Endothelial cell of umbilical vein (primary cell): ENCODE results near the gene C22orf42. TPM values are rescaled to one million over a fixed set of nuclear protein-coding genes. Genes with fewer than 3 reads are reported as not detected.
"Not testable (repeated sequence)": the region's sequence is repeated elsewhere in the genome, so short reads cannot be mapped to it uniquely, and the experiment has no call there.

Experiments used
- BruUV-seq: library from RNA; stranded (reverse); fragments of 400-500 nt; replicated peaks from 2 replicates; lab custom pipeline; 2021; lab: Mats Ljungman, UMichigan
- CTCF ChIA-PET: fragments of 300-600, 350-600 bp; sonication (Branson Sonifier 250); formaldehyde crosslinking; loops from one replicate; lab custom pipeline; 2021; ENCODE audit warnings: antibody characterized with exemption, inconsistent platforms; lab: Charles Lee
- POLR2A ChIA-PET: fragments of 300-600, 350-600 bp; sonication (Branson Sonifier 250); formaldehyde crosslinking; loops from one replicate; lab custom pipeline; 2021; ENCODE audit warnings: antibody characterized with exemption, inconsistent platforms; lab: Charles Lee
- DNase-seq: peaks from one replicate; pipeline ENCODE4 v3.0.0-alpha.2; 2011; ENCODE audit warnings: low read depth, low spot score
- FAIRE-seq: peaks from 2 replicates; lab custom pipeline; 2011; peaks lifted over from hg19 to GRCh38; lab: Jason Lieb, UNC
- H2AFZ ChIP-seq: 2 replicates; pipeline ENCODE4 v1.6.0; 2012; ENCODE audit warnings: low read depth, low read length, control low read depth, inconsistent platforms
- H3K27ac ChIP-seq: 2 replicates; pipeline ENCODE4 v1.5.1; 2011; ENCODE audit warnings: low read depth, mild to moderate bottlenecking, control low read depth, low read length, moderate library complexity; ENCODE audit not compliant: insufficient read depth
- H3K27me3 ChIP-seq, 2 experiments: 2 replicates each; pipeline versions ENCODE4 v1.6.0 to v1.6.1; 2011; ENCODE audit warnings: low read length in 2 of 2, mixed read lengths in 1 of 2; ENCODE audit not compliant: control insufficient read depth in 2 of 2, insufficient read depth in 2 of 2
- H3K36me3 ChIP-seq, 2 experiments: 2 replicates in 1 of 2; 3 replicates in 1 of 2; pipeline ENCODE4 v1.5.1; 2011; ENCODE audit warnings: low read length in 2 of 2, mild to moderate bottlenecking in 1 of 2, moderate library complexity in 1 of 2; ENCODE audit not compliant: control insufficient read depth in 2 of 2, insufficient read depth in 2 of 2; ENCODE audit errors: extremely low read depth in 1 of 2
- H3K4me1 ChIP-seq: 3 replicates; pipeline ENCODE4 v1.5.1; 2011; ENCODE audit warnings: mild to moderate bottlenecking, low read length; ENCODE audit not compliant: control insufficient read depth, insufficient read depth; ENCODE audit errors: extremely low read depth
- H3K4me2 ChIP-seq: 2 replicates; pipeline ENCODE4 v1.6.1; 2011; ENCODE audit warnings: low read length, control low read depth, mixed read lengths; ENCODE audit not compliant: insufficient read depth
- H3K4me3 ChIP-seq, 3 experiments: fragments of 200-600 bp in 1 of 3; sonication (generic), shearing (Covaris generic) in 1 of 3; replicated peaks in 1 of 3; 2 replicates each; pipeline ENCODE4 v1.5.1; 2011 to 2016; ENCODE audit warnings: control low read depth in 3 of 3, low read length in 3 of 3, mild to moderate bottlenecking in 2 of 3, inconsistent platforms in 1 of 3, low read depth in 1 of 3, moderate library complexity in 1 of 3; ENCODE audit not compliant: insufficient read depth in 1 of 3
- H3K79me2 ChIP-seq: 2 replicates; pipeline ENCODE4 v1.6.0; 2012; ENCODE audit warnings: low read length, inconsistent platforms; ENCODE audit not compliant: control insufficient read depth, insufficient read depth
- H3K9ac ChIP-seq: replicated peaks from 2 replicates; pipeline ENCODE3; 2011; ENCODE audit warnings: low read length, control low read depth; ENCODE audit not compliant: insufficient read depth; ENCODE audit errors: extremely low read depth
- H3K9me1 ChIP-seq: replicated peaks from 3 replicates; pipeline ENCODE4 v1.6.0; 2011; ENCODE audit warnings: mild to moderate bottlenecking, low read length; ENCODE audit not compliant: control insufficient read depth, insufficient read depth; ENCODE audit errors: extremely low read depth
- H3K9me3 ChIP-seq: replicated peaks from 2 replicates; pipeline ENCODE4 v1.5.1; 2012; ENCODE audit warnings: low read length, inconsistent platforms; ENCODE audit not compliant: control insufficient read depth, insufficient read depth
- H4K20me1 ChIP-seq: replicated peaks from 2 replicates; pipeline ENCODE3; 2011; ENCODE audit warnings: mild to moderate bottlenecking, low read length; ENCODE audit not compliant: control insufficient read depth, insufficient read depth; ENCODE audit errors: extremely low read depth
- dilution Hi-C: fragments of 300-500 bp; cut with MboI; formaldehyde crosslinking; loops from one replicate; pipeline ENCODE4 v1.15.0; 2019; ENCODE audit warnings: low sequenced_read_pairs; ENCODE audit not compliant: extremely low pct_ligation_motif_present
- intact Hi-C: fragments of 100-400 bp; cut with micrococcal nuclease; formaldehyde crosslinking; loops from one replicate; pipeline ENCODE4 v1.10.0; 2022
- polyA plus RNA-seq, 4 experiments: library from polyadenylated mRNA; depleted of rRNA in 3 of 4; stranded (reverse) in 3 of 4; unstranded in 1 of 4; fragments of >200 nt; gene quantifications; 2 replicates each; pipeline versions ENCODE4 v1.2.1 to v1.2.3, GENCODE V29; 2011 to 2012; ENCODE audit warnings: missing spikeins in 1 of 4
- total RNA-seq: library from RNA; stranded (reverse); gene quantifications from 2 replicates; pipeline ENCODE4 v1.2.3, GENCODE V29; 2021

Gene C22orf42
- total and polyA plus RNA-seq, 2 donors (not counting 3 experiments of a cell fraction or from before 2014, with no cell fraction given), result not detected

GRCh38 chr22:32154727-32155126, 4.4 kb downstream of the C22orf42 start:
- H3K9me1 ChIP-seq, H2AFZ ChIP-seq, H3K79me2 ChIP-seq, H3K27ac ChIP-seq, BruUV-seq, H3K36me3 ChIP-seq, H4K20me1 ChIP-seq, H3K27me3 ChIP-seq, CTCF ChIA-PET, intact Hi-C loops, H3K9ac ChIP-seq, H3K4me3 ChIP-seq, dilution Hi-C loops, DNase-seq, H3K9me3 ChIP-seq, POLR2A ChIA-PET, H3K4me1 ChIP-seq, FAIRE-seq, H3K4me2 ChIP-seq: not testable (repeated sequence)

GRCh38 chr22:32151641-32152040, 7.5 kb downstream of the C22orf42 start:
- DNase-seq, H2AFZ ChIP-seq, H3K9me3 ChIP-seq, H3K27ac ChIP-seq, BruUV-seq, CTCF ChIA-PET, FAIRE-seq, H3K4me3 ChIP-seq, POLR2A ChIA-PET, H3K9ac ChIP-seq, H3K79me2 ChIP-seq, H3K36me3 ChIP-seq, H3K9me1 ChIP-seq, dilution Hi-C loops, H3K27me3 ChIP-seq, H4K20me1 ChIP-seq, H3K4me2 ChIP-seq, H3K4me1 ChIP-seq, intact Hi-C loops: not testable (repeated sequence)

- H4K20me1 ChIP-seq, H3K9me1 ChIP-seq, H3K36me3 ChIP-seq, H3K4me1 ChIP-seq, H2AFZ ChIP-seq, BruUV-seq, intact Hi-C loops, POLR2A ChIA-PET, H3K4me2 ChIP-seq, H3K79me2 ChIP-seq, CTCF ChIA-PET, H3K9ac ChIP-seq, DNase-seq, H3K4me3 ChIP-seq, H3K27me3 ChIP-seq, dilution Hi-C loops, H3K27ac ChIP-seq, FAIRE-seq, H3K9me3 ChIP-seq: not testable (repeated sequence)
Observed at GRCh38 chr22:32150647-32151046, 8.5 kb downstream of the C22orf42 start.

- H3K4me1 ChIP-seq, H3K9me1 ChIP-seq, POLR2A ChIA-PET, DNase-seq, H2AFZ ChIP-seq, CTCF ChIA-PET, H3K4me3 ChIP-seq, H3K9ac ChIP-seq, H3K9me3 ChIP-seq, H3K36me3 ChIP-seq, H3K27ac ChIP-seq, H3K79me2 ChIP-seq, H4K20me1 ChIP-seq, dilution Hi-C loops, intact Hi-C loops, H3K27me3 ChIP-seq, FAIRE-seq, H3K4me2 ChIP-seq, BruUV-seq: not testable (repeated sequence)
Observed at GRCh38 chr22:32148372-32148771, 10.7 kb downstream of the C22orf42 start.
